Esophagus mucosa (tissue), 1 donor: ENCODE measurements around the gene SLC10A4. TPM values are rescaled to one million over a fixed set of nuclear protein-coding genes. Genes with fewer than 3 reads are reported as not detected.
A peak's percentile ranks its signal among the peaks of the same experiment; 100 is the strongest.
"Not testable (repeated sequence)": the region's sequence is repeated elsewhere in the genome, so short reads cannot be mapped to it uniquely, and the experiment has no call there.

Experiments used
- ATAC-seq: fragments of 200-7000 bp; cut with Tn5 transposase; one replicate; pipeline ENCODE4 v1.9.1; 2020
- total RNA-seq: library from RNA; stranded (reverse); gene quantifications from one replicate; pipeline ENCODE4 v1.2.4, GENCODE V29; 2023
- donor health status: DM: yes; HTN: yes; CAD: no.

The SLC10A4 gene
- total RNA-seq = not detected

DNA sequence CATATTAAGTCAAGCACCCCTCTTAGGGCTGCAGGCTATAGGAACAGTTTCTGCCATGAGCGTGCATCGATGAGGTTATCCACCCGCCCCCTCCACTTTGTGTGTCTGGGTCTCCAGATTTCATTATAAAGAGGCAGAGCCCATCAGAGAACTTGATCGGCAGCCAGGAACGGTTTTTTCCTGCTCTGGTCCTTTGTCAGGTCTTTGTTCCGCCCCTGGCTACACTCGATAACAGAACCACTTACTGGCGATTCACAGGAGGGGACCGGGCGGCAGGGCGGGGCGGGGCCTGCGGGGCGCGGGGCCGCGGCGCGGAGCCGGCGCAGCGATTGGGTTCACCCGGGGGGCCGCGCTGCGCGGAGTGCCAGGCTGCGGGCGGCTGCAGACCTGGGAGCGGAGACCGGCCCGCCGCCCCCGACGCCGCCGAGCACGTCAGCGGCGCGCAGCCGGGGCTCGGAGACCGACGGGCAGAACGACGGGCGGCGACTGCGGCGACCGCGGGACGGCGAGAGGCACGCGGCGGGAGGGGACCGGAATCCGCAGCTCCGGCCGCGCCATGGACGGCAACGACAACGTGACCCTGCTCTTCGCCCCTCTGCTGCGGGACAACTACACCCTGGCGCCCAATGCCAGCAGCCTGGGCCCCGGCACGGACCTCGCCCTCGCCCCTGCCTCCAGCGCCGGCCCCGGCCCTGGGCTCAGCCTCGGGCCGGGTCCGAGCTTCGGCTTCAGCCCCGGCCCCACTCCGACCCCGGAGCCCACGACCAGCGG lies at the start of gene SLC10A4:
Gene SLC10A4 (plus strand): TSS at position 338 of the 771 bp plus-strand sequence. CDS start 219 bp downstream, at position 557.
- no peak for ATAC-seq

DNA sequence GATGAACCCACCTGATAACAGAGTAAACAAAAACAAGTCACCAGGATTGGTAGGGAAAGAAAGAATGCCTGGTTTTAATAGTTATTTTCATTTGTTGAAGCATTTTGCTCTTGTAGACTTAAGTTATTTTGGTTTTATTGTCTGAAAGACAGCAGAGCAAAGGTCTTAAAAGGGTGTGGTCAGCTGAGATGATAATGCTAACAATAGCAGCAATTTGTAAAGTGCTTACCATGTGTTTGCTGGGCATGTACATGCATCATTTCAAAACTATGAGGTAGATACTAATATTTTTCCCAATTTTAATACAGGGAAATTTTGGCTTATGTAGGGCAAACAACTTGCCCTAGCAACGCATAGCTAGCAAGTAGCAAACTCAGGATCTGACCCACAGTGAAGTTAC lies 46.8 kb upstream of the SLC10A4 start:
- no peak for ATAC-seq

GRCh38 chr4:48439988-48440387 lies 43.2 kb upstream of the SLC10A4 start:
- no peak for ATAC-seq

DNA sequence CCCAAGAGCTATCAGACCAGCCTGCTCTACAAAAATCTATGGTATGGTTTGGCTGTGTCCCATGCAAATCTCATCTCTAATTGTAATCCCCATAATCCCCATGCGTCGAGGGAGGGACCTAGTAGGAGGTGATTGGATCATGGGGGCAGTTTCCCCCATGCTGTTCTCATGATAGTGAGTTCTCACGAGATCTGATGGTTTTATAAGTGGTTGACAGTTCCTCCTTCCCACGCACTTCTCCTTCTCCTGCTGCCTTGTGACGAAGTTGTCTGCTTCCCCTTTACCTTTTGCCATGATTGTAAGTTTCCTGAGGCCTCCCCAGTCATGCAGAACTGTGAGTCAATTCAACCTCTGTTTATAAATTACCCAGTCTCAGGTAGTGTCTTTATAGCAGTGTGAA lies 42.2 kb upstream of the SLC10A4 start:
- not testable (repeated sequence) for ATAC-seq

DNA sequence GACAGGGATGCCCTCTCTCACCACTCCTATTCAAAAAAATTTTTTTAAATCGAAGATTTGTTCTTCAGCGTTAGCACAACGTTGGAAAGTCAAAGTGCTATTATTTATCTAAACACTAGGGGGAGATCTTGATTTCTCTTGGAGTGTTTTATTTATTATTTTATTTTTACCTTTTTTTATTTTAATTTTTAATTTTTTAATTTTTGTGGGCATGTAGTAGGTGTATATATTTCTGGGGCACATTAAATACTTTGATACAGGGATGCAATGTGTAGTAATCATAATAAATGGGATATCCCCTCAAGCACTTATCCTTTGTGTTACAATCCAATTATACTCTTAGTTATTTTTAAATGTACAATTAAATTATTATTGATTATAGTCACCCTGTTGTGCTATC lies 37.4 kb upstream of the SLC10A4 start:
- ATAC-seq = no peak

DNA sequence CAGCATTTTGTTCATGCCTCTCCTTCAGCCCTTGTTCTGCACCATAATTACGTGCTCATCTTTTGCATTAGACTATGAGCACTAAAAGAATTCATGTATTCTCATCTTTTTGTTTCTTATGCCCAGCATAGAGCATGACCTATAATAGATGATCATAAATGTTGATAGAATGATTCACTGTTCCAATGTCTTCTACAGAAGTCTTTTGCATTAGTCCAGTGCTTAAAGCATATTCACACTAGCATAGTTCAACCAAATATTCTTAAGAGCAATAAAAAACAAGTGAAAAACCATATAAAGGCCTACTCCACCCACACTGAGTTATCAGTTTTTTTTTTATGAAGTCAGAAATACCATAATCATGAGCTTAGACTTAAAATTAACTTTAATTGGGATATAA lies 36.5 kb upstream of the SLC10A4 start:
- no peak for ATAC-seq

- ATAC-seq = no peak
Measured at GRCh38 chr4:48449151-48449550, 34.0 kb upstream of the SLC10A4 start.

GRCh38 chr4:48450740-48451139 lies 32.4 kb upstream of the SLC10A4 start:
- ATAC-seq = no peak

- not testable (repeated sequence) for ATAC-seq
Measured at GRCh38 chr4:48451656-48452055, 31.5 kb upstream of the SLC10A4 start.

DNA sequence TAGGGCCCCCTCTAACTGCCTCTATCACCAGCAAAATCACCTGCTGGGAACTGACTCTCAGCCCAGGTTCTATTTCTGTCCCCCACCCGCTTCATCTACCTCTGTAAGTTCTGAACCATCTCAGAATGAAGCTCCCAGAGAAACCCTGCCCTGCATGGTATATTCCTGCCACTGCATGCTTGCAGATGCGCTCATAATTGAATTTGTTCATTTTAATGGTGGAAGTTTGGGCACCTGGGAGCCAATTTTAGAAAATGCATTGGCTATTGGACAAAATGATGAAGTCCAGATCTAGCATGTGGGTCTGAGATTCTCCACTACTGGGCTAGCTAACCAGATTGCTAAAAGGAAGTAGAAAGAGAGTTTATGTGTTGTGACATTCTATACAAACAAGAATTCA lies 28.6 kb upstream of the SLC10A4 start:
- ATAC-seq = no peak

DNA sequence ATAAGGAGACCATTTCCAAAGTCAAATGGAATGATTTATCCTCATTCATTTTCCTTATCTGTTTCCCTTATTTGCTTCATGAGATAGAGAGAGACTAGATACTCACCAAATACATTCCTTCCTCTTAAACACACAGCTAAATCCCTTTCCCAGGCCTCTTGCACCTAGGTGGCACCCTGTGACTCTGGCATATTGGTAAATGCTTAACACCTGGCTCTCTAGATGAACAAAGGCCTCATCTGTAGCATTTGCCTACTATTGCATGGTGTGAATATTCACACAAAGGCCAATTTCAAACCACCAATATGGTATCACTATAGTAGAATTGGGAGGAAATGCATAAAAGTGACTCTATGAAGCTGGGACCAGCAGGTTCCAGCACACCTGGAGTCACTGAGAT lies 22.1 kb upstream of the SLC10A4 start:
- ATAC-seq = no peak

DNA sequence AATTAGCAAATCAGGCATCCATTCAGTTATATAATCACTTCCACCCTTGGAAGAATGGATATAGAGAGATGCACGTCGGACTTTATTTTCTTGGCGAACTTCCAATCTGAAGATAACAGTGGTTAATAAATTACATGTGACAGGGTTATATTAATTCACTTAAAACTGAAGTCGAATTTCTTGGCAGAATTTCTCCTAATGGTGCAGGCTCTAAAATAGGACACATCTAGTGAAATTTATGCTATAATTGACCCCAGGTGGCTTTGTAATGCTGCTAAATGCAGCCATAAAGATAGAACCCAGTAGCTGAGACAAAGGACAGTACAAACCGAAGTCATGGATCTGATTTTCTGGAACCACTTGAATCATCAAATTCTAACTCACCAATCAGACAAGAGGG lies 20.8 kb upstream of the SLC10A4 start:
- no peak for ATAC-seq

- ATAC-seq = no peak
Measured at GRCh38 chr4:48467442-48467841, 15.7 kb upstream of the SLC10A4 start.

GRCh38 chr4:48467891-48468290 lies 15.3 kb upstream of the SLC10A4 start:
- no peak for ATAC-seq

- no peak for ATAC-seq
Measured at GRCh38 chr4:48470137-48470536, 13.0 kb upstream of the SLC10A4 start.

- no peak for ATAC-seq
Measured at GRCh38 chr4:48470570-48470969, 12.6 kb upstream of the SLC10A4 start.

GRCh38 chr4:48472794-48473193 lies 10.3 kb upstream of the SLC10A4 start:
- no peak for ATAC-seq

DNA sequence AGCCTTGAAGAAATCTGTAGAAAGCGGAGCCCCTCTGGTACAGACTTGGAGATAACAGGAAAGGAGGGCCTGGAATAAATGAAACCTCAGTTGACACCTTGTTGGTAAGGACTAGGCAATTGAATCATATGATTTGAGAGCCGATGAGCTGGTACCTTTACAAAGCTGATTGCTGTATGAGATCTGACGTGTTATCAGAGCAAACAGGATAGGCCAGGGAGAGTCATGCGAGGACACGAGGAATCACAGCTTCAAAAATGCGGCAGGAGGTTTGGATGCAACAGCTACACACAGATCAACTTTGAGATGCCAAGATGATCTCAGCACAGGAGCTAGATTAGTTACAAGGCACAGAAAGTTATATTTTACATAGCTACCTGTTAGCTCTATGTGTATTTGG lies 7.4 kb upstream of the SLC10A4 start:
- no peak for ATAC-seq

DNA sequence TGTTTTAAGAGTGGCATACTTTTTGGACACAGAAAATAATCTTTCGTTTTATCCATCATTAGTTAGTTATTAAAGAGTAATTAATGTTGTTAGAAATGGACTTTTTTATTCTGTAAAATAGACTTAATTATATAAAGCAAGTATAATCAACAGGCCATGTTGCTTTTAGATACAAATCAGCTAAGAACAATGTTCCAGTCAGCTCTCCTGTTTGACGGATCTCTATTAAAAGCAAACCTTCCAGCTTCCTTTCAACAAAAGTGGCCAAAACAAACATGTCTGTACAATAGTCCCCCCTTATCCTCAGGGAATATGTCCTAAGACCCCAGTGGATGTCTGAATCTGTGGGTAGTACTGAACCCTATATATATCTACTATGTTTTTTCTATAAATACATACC lies 4.9 kb upstream of the SLC10A4 start:
- ATAC-seq = no peak

GRCh38 chr4:48481581-48481980 lies 1.6 kb upstream of the SLC10A4 start:
- no peak for ATAC-seq

DNA sequence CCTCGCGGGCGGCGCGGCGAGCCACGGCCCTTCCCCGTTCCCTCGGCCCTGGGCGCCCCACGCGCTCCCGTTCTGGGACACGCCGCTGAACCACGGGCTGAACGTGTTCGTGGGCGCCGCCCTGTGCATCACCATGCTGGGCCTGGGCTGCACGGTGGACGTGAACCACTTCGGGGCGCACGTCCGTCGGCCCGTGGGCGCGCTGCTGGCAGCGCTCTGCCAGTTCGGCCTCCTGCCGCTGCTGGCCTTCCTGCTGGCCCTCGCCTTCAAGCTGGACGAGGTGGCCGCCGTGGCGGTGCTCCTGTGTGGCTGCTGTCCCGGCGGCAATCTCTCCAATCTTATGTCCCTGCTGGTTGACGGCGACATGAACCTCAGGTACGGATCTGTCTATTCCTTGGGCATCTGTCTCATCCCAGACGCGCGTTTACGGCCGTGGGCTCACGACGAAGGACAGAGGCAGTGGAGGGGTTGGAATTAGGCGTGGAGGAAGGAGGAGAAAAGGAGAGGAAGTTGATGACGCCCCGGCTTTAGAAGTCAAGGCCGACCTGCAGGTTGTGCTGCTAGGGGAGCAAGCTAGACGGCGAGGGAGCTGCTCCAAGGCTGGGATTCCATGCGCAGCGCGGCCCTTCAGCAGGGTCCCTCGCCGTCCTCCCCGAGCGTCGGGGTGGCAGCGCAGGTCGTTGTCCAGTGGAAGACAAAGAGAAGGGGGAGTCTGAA lies 792 bp downstream of the SLC10A4 start:
- peak; percentile 55 for ATAC-seq

- ATAC-seq = no peak
Measured at GRCh38 chr4:48484494-48485168, 1.5 kb downstream of the SLC10A4 start.

GRCh38 chr4:48489683-48490011 lies 6.5 kb downstream of the SLC10A4 start:
- ATAC-seq = no peak
